GM21723 (cell line): ENCODE measurements around the gene DDX10.
"Not testable (repeated sequence)": the region's sequence is repeated elsewhere in the genome, so short reads cannot be mapped to it uniquely, and the experiment has no call there.

Source experiments
- ATAC-seq: cut with Tn5 transposase; IDR thresholded peaks from one replicate; pipeline ENCODE4 v1.9.1; 2021; ENCODE audit warnings: mild to moderate bottlenecking, moderate library complexity; ENCODE audit not compliant: unreplicated experiment

DDX10 gene

GRCh38 chr11:108768370-108768769 lies 103.5 kb downstream of the DDX10 start:
- no peak for ATAC-seq

DNA sequence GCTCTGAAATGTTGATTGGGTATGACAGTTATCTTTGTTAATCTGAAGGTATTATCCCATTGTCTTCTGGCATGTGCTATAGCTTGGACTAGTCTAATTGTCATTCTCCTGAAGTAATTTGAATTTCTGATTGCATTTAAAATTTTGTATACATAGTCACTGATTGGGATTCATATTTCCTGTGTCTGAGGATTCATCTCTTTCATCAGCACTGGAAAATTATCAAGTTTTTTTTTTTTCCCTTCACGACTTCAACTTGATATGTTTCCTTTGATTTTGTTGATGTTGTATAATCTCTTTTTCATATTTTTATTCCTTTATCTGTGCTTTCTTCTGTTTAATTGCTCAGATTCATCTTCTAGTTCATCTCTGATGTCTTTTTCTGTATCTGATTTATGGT lies 104.1 kb downstream of the DDX10 start:
- no peak for ATAC-seq

DNA sequence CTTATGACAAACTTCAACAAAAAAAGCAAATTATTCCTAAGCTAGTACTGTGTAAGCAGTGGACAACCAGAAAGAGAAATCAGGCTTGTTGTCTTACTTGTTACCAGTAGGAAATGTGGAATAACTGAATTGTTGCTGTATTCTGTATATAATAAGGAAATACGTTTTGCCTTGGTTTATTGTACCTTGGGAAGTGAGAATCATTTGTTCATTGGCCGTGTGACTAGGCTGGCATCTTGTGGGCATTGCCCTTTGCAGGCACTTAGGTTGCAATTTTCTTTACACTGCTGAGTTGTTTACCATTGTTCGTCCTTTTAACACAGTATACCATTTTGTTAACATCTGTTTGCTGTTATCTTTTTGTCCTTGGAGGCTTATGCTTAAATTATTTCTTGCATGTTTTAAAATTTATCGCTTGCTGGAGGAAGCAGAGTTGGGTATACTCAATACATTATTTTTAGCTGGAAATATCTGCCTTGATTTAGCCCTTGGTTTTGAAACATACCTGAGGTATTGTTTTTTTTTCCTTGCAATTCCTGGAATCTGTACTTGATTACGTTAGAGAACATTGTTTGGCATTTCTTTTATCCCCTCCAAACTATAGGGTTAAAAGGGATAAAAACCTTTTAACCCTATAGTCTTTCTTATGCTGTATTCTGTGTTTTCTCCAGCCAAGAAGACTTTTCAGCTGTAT lies 109.3 kb downstream of the DDX10 start:
- ATAC-seq, result no peak

- ATAC-seq, result no peak
Observed at GRCh38 chr11:108775324-108775723, 110.5 kb downstream of the DDX10 start.

- ATAC-seq, result not testable (repeated sequence)
Observed at GRCh38 chr11:108779147-108779546, 114.3 kb downstream of the DDX10 start.

DNA sequence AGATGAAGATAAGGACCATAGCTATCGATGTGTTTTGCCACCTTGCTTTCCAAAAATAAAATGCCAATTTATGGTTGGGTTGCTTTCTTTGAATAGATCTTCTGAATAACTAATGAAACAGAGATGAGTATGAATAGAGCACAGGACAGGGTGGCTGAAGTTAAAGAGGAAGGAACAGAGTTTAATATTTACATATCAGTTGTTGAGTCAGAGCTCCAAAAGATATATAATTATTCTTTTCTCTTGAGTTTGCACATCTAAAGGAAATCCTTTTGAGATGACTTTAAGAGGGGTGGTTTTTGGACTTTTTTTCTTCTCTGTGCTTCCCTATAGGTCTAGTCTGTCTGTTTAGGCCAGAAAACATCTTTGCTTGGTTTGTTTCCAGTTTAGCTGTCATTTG lies 115.2 kb downstream of the DDX10 start:
- no peak for ATAC-seq

DNA sequence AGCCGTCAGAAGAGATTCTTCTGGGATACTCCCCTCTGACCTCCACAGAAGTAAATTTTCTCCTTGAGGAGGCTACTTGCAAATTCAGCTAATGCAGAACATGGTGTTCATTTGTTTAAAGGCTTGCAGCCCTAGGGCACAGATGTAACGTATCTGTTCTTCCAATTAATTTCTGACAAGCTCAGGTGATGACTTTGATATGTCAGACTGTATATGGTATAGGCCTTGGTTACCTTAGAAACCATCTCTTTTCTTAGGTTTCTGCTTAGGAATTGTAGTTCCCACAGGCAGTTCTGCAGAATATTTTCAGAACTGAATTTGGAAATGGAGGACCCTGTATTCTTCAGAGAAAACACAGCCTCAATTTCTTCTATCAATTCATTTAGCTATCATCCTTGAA lies 117.1 kb downstream of the DDX10 start:
- no peak for ATAC-seq

GRCh38 chr11:108786281-108786990 lies 121.6 kb downstream of the DDX10 start:
- ATAC-seq, result no peak

- ATAC-seq, result no peak
Observed at GRCh38 chr11:108787105-108787504, 122.2 kb downstream of the DDX10 start.

- ATAC-seq, result peak; percentile 66
Observed at GRCh38 chr11:108788565-108789199, 123.8 kb downstream of the DDX10 start.

DNA sequence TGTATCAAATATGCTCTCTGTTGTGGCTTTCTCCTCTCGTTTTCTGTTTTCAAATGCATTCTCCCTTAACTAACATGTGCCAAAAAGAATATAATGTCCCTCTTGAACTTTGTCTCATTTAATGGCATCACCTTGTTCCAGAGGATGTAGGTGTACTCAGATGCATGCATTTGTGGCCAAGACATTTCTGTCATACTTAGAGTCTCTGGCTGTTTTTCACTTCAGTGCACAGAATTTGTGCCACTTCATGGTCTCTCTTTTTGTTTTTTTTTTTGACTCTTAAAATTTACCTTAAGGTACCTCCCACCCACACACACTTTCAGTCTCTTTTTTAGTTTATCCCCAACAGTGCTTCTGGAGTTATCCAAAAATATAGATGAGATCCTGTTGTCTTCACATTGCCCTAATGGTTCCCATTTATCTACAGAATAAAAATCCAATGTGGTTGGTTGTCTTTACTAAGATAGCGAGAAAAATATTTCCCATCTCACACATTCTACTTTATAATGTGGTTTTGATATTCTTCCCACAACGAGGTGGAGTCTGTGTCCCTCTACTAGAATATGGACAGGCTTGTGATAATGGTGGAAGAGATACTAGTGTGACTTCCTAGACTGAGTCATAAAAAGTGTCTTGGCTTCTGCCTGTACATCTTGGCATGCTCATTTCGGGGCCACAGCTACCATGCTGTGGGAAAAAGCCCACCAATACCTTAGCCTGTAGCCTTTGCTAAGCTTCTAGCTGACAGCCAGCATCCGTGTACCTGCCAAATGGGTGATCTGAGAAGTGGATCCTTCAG lies 125.8 kb downstream of the DDX10 start:
- peak; percentile 56 for ATAC-seq

- no peak for ATAC-seq
Observed at GRCh38 chr11:108793138-108793537, 128.3 kb downstream of the DDX10 start.

DNA sequence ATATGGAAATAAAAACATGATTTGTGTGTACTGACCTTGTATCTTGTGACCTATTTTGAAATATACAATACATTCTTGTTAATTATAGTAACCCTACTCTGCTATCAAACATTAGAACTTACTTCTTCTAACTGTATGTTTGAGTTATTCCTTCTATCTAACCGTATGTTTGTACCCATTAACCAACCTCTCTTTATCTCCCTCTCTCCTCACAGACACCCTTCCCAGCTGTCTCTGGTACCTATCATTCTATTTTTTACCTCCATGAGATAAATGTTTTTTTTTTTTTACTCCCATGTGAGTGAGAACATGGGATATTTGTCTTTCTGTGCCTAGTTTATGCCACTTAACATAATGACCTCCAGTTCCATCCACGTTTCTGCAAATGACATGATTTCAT lies 128.7 kb downstream of the DDX10 start:
- ATAC-seq, result no peak

GRCh38 chr11:108796551-108796950 lies 131.7 kb downstream of the DDX10 start:
- ATAC-seq, result no peak

- no peak for ATAC-seq
Observed at GRCh38 chr11:108797578-108798100, 132.8 kb downstream of the DDX10 start.

DNA sequence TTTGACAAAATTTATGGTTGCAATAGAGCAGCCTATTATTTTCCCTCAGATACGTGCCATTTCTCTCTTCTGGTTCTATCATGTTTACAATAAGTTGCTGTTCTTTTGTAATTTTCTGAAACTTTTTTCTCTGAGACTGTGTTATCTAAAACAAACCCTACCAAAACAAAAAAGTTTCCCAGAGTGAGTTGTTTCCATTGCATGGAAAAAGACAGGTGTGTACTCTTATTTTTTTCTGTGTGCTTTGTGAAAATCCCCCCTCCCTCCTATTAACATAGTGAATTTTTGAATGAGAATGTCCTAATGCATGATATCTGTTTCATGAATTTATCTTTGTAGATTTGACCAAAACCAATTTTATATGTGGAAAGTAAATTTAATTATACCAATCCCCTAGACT lies 137.6 kb downstream of the DDX10 start:
- ATAC-seq, result no peak

DNA sequence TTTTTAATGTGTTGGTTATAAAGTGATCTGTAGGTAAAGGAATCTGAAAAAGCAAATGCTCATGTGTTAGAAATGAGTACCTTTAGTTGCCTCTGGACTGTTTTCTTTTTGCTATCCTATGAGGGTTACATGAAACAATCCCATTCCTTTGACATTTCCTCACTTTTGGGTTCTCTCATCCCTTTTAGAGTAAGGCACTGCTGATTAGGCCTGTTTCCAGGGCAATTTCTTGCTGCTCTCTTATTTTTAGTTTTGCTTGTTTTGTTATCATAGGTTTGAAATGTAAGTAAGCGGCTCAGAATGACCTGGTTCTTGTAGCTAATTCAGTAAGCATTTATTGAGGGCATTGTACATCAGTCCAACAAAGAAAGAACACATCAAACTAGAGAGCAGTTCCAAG lies 138.9 kb downstream of the DDX10 start:
- no peak for ATAC-seq

DNA sequence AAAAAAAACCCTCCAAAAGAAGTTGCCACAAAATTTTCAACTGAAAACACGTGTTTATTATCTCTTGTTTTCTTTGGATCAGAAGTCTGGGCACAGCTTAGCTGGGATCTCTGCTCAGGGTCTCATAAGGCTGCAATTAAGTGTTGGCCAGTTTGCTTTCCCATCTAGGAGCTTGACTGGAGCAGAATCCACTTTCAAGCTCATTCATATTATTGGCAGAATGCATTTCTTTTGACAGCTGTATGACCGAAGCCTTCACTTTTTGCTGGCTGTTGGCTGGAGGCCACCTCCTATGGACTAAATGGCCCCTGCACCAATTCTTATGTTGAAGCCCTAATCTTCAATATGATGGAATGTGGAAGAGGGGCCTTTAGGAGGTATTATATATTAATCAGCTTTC lies 139.6 kb downstream of the DDX10 start:
- ATAC-seq, result no peak

DNA sequence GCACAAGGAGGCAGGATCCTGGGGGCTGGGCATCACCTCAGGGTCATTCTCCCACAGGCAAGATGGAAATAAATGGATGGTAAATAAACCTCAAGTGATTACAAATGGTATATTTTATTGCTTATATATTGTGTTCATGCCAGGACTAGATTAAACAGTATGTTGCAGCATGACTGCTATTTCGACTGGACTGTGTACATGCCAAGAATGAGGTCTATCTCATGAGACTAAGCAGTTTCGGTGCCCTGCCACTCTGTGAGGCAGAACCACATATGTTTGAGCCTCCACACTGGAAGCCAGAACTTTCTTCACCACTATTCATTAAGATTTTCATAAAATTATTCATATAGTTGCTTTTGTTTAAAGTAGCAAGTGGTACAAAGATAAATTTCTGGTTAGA lies 140.2 kb downstream of the DDX10 start:
- no peak for ATAC-seq

GRCh38 chr11:108807262-108807661 lies 142.4 kb downstream of the DDX10 start:
- no peak for ATAC-seq

- no peak for ATAC-seq
Observed at GRCh38 chr11:108813086-108813485, 148.2 kb downstream of the DDX10 start.
